GM21786 (cell line): ENCODE measurements around the gene SEMA4A.

Experiments used
- ATAC-seq: cut with Tn5 transposase; IDR thresholded peaks from one replicate; pipeline ENCODE4 v1.9.1; 2021; ENCODE audit not compliant: unreplicated experiment

SEMA4A gene

DNA sequence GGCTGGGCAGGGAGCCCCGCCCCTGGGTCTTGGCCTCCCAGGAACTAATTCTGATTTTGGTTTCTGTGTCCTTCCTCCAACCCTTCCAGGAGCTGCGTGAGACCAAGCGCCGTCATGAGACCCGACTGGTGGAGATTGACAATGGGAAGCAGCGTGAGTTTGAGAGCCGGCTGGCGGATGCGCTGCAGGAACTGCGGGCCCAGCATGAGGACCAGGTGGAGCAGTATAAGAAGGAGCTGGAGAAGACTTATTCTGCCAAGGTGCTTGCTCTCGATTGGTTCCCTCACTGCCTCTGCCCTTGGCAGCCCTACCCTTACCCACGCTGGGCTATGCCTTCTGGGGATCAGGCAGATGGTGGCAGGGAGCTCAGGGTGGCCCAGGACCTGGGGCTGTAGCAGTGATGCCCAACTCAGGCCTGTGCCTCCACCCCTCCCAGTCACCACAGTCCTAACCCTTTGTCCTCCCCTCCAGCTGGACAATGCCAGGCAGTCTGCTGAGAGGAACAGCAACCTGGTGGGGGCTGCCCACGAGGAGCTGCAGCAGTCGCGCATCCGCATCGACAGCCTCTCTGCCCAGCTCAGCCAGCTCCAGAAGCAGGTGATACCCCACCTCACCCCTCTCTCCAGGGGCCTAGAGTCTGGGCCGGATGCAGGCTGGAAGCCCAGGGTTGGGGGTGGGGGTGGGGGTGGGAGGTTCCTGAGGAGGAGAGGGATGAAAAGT lies 18.5 kb upstream of the SEMA4A start:
- ATAC-seq: no peak

DNA sequence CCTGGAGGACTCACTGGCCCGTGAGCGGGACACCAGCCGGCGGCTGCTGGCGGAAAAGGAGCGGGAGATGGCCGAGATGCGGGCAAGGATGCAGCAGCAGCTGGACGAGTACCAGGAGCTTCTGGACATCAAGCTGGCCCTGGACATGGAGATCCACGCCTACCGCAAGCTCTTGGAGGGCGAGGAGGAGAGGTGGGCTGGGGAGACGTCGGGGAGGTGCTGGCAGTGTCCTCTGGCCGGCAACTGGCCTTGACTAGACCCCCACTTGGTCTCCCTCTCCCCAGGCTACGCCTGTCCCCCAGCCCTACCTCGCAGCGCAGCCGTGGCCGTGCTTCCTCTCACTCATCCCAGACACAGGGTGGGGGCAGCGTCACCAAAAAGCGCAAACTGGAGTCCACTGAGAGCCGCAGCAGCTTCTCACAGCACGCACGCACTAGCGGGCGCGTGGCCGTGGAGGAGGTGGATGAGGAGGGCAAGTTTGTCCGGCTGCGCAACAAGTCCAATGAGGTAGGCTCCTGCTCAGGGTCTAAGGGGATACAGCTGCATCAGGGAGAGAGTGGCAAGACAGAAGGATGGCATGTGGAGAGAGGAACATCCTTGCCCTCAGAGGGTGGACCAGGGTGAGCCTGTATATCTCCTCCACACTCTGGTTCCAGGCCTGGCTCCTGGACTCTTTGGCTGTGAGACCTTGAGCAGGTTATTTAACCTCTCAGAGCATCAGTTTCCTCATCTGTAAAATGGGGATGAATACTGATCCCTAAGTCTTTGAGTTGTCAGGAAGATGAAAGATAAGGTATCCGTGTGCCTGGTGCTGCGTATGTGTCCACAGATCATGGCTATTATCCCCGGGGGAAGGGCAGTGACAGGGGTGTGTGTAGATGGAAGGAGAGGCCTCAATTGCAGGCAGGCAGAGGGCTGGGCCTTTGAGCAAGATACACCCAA lies 17.2 kb upstream of the SEMA4A start:
- no peak for ATAC-seq

DNA sequence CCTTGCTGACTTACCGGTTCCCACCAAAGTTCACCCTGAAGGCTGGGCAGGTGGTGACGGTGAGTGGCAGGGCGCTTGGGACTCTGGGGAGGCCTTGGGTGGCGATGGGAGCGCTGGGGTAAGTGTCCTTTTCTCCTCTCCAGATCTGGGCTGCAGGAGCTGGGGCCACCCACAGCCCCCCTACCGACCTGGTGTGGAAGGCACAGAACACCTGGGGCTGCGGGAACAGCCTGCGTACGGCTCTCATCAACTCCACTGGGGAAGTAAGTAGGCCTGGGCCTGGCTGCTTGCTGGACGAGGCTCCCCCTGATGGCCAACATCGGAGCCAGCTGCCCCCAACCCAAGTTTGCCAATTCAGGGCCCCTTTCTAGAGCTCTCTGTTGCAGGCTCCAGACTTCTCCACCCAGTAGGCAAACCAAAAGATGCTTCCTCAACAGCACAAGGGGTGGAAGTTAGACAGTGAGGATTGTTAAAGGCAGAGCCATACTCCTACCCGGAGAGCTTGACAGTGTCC lies 16.4 kb upstream of the SEMA4A start:
- ATAC-seq: no peak

DNA sequence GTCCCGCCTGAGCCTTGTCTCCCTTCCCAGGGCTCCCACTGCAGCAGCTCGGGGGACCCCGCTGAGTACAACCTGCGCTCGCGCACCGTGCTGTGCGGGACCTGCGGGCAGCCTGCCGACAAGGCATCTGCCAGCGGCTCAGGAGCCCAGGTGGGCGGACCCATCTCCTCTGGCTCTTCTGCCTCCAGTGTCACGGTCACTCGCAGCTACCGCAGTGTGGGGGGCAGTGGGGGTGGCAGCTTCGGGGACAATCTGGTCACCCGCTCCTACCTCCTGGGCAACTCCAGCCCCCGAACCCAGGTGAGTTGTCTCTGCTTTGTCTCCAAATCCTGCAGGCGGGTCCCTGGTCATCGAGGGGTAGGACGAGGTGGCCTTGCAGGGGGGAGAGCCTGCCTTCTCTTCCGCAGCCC lies 14.9 kb upstream of the SEMA4A start:
- ATAC-seq: no peak

DNA sequence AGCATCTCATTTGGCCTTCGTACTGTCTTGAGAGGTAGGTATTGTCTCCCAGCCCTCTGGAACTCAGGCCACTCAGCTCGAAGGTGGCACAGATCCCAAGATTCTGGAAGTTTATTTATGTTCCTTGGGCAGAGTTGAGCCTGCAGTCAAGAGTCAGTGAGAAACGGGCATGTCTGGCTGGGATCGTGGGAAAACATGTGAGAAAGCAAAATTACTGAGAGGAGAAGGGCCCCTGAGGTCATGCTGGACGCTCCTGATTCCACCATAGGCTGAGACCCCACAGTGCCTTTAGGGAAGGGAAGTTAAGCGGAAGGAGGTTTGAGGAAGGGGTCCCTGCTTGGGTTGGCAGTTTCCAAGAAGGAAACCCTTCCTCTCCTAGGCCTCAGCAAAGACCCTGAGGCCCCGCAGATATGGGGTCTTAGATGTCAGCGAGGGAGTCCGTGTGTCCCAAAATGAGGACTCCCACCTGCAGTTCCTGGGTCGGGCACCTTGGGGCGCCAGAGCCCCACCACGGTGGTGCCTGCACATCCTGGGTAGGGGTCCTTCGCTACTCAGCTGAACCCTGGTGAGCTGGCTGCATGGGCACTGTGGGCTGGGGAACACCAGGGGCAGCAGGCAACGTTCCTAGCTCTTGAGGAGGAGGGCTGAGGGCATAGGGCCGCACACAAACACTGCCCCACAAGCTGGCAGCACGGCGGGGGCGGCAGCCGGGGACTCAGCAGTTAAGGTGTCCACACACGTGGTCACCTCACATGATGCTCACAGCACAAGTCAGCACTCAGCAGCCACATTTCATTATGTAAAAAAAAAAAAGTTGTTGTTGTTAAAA lies 12.3 kb upstream of the SEMA4A start:
- ATAC-seq: no peak

DNA sequence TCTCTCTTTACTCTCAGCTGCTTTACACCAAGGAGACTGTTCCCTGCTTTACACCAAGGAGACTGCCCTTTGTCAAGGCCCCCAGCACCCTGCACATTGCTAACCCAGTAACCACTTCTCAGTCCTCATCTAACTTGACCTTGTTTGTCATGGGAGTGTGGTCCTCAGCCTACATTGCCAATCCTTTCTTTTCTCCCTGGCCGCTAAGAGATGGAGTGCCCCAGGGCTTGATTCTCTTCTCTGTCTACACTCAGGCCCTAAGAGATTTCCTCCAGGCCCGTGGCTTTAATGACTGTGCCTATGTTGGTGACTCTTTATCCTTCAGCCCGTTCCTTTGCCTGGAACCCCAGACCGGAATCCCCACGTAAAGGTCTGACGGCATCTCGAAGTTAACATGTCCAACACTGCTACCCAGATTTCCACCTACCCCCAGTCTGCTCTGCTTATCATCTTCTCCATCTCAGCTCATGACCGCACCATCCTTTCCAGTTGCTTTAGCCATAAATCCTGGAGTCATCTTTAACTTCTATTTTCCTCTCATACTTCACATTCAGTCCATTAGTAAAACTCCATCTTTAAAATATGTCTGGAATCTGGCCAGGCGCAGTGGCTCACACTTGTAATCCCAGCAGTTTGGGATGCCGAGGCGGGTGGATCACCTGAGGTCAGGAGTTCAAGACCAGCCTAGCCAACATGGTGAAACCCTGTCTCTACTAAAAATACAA lies 9.5 kb upstream of the SEMA4A start:
- no peak for ATAC-seq

DNA sequence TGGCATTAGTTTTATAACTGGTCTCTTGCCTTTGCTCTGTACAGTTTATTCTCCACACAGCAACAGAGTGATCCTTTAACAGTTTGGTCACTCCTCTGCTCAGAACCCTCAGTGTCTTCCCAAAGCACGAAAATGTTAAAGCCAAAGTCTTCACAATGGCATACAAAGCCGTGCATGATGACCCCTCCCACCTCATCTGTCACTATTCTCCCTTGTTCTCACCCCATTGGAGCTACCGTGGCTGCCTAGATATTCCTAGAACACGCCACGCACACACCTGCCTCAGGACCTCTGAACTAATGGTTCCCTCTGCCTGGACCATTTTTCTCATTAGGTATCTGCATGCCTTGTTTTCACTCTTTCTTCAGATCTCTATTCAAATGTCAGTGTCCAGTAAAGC lies 8.6 kb upstream of the SEMA4A start:
- no peak for ATAC-seq

DNA sequence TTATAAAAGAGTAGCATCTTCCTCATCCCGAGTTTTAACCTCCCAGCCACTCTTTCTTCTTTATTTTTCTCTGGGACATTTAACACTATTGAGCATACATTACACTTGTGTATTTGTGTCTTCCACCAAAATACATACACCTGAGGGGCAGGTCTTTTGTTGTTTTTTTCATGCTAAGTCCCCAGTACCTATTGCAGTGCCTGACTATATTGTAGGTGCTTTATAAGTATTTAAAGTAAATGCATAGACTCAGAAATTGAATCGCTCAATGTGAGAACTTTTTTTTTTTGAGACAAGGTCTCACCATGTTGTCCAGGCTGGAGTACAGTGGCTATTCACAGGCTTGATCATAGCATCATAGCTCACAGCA lies 7.8 kb upstream of the SEMA4A start:
- no peak for ATAC-seq

DNA sequence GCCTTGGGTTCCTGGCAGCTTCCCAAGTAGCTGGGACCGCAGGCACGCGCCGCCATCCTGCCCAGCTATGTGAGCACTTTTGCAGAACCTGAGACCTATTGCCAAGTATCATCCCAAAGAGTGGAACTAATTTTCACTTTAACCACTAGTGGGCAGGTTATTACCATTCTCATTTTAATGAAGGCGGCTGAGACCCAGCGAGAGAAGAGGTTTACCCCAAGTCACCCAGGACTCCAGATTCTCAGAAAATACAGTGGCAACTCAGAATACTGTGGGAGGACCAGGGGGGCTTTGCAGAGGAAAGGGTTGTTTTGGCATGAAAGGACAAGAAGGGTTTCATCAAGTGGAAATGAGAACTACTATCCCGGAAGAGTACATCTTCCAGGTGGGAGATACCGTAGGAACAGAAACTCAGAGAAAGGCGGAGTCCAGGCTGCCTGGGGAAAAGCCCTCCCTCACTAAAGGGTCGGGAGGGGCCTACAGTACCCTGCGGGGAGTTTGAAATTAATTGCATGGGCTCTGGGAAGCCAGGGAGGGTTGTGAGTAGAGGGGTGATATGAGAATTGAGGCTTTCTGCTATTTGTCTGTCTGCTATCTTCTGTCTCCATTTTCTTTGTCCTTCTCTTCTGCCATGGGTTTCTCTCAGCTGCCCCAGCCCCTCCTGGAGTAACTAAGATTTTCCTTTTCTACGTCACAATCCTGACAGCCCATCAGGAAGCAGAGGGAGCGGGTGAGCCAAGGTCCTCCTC lies 7.2 kb upstream of the SEMA4A start:
- ATAC-seq: no peak

DNA sequence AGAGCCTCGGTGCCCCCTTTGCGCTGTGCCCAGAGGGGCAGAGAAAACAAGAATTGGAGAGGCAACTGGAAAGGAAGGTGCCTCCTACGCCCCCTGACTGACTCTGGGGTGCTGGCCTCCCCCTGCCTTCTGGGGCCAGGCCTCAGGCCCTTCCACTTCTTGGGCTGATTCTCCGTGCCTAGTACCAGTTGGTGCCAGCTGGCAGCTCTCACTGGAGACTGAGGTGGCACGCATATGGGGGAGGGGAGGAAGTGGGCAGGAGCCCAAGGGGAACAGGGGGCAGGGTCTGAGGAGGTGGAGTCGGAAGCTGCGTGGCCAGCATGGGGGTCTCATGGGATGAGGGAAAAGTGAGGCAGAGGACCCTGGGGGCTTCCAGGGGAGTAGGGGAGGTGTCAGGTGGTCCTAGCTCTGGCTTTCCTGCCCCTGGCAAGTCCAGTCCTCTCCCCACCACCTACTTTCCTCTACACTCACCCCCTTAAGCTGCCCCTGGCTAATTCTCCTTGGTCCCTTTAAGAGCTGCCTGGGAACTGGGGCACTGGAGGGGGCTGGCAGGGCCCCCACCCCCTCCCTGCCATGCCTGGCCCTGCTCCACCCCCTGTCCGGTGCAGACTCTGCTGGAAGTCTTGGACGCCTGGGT lies 6.5 kb upstream of the SEMA4A start:
- no peak for ATAC-seq

DNA sequence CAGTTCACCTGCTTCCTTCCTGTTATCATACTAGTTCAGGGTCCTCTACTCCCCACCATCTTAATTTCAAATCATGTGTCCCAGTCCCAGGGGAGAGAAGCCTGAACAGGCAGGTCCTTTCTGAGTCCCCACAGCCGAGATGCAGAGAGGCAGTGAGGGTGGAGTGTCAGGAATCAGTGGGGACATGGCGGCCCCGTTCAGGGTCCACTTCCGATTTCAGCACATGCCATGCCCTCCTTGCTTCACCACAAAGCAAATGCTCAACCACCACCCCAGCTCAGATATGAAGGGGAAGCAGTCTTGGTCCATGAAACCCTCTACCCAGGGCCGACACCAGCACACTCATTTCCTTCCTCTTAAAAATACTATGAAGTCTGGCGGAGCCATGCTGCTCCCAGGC lies 5.2 kb upstream of the SEMA4A start:
- ATAC-seq: no peak

DNA sequence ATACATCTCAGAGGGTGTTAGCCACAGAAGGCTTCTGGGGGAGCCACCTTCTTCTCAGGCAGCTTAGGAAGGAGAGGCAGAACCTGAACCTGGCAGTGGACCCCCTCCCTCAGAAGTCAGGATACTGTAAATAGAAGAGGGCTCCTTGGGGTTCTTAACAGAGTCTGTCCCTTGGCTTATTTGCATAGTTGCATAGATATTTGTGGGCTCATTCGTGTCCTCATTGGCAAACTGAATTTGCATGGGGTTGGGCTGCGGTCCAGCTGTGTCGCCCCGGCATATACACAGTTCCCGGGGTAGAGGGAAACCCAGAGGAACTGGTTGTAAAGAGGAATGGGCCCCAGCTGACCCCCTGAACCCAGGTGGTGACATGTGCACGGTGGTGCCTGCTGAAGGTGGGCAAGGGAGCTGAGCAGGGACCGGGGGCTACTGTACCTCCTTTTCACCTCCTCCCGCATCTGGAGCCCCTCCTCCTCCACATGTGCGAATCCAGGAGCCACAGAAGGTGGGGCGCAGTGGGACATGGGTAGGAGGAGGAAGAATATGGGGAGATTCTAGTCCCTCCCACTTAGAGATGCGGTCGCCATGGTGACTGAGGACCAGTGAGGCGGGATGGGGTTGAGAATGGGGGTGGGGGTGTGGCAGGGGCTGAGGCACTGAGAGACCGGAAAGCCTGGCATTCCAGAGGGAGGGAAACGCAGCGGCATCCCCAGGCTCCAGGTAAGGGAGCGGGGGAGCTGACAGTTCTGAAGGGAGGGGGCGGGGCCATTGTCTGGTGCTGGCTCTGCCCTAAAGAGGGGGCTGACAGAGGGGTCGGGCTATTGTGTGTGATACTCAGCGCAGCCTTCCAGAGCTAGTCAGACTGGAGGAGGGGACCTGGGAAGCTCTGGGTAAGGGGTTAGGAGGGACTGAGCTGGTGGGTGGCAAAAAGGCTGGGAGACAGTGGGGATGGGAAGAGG lies 3.7 kb upstream of the SEMA4A start:
- peak; percentile 33 for ATAC-seq

DNA sequence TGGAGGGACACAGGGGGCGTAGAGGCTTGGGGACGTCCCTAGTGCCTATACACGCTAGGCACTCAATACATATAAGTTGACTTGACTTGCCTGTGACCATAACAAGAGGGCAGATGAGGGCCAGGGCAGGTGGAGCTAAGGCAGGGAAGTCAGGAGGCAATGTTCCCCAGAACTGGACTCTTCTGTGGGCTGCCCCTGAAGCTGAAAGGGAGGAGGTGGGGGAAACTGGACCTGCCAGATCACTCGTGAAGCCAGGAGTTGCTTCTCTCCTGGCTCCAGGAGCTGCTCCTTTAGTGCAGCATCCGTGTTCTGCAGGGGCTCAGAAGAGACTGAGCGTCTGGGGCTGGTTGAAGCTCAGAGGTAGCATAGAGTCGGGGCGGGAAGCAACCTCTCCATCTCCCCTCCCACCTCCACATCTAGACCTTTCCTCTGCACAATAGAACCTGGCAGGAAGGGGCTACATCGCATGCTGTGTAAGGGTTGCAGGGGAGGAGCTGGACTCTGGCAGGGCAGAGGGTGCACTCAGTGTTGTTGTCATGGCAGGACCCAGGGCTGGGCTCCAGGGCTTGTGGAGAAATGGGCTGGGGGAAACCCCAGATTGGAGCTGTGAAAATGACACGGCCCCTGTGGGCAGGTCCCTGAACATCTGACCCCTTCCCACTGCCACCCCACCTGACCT lies 2.9 kb upstream of the SEMA4A start:
- no peak for ATAC-seq

DNA sequence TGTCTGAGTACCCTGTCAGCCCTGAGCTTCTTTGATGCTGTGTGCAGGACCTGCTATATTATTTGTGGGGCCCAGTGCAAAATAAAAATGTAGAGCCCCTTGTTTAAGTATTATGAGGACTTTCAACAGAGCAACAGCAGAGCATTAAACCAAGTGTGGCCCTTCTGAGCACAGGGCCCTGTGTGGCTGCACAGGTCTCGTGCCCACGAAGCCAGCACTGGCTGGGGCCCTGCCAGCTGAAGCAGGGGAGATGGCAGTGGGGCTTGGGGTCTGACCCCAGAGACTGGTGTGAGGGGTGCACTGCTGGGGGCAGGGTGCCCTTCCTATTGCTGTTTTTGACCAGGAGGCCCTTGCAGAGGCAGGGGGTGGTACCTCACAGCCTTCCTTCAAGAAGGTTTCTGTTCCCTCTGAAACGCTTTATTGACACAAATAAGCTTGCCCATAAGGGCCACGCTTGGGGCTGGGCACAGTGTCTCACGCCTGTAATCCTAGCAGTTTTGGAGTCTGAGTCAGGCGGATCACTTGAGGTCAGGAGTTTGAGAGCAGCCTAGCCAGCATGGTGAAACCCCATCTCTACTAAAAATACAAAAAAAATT lies 2.2 kb upstream of the SEMA4A start:
- ATAC-seq: peak; percentile 33

DNA sequence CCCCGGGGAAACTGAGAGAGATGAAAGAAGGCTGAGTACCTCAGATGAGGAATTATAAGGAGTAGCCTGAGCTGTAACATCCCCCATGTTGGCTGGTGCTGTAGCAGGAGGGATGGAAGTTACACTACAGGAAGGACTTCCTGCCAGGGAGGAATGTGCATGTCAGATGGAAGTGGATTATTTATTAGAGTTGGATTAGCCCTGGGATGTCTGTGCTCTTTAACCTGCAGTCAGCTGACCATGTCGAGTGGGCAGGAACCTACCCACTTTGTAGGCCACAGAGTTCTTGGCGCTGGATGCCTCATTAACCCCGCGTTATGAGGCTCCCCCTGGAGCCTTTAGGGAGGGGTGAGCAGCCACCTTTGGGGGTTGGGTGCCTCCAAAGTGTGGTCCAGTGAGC lies 757 bp upstream of the SEMA4A start:
- ATAC-seq: no peak

DNA sequence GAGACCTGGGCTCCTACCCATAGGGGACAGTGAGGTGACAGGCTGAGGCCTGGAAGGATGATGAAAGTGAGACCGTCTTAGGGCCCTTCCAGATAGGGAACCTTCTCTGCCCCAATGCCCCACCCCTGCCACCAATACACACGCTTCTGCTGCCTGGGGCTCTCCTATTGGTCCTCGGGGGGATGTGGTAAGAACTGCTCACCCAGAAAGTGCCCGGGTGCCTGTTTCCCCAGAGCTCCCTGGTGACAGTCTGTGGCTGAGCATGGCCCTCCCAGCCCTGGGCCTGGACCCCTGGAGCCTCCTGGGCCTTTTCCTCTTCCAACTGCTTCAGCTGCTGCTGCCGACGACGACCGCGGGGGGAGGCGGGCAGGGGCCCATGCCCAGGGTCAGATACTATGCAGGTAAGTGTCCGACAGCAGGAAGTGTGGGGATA lies 948 bp downstream of the SEMA4A start:
- ATAC-seq: peak; percentile 54

DNA sequence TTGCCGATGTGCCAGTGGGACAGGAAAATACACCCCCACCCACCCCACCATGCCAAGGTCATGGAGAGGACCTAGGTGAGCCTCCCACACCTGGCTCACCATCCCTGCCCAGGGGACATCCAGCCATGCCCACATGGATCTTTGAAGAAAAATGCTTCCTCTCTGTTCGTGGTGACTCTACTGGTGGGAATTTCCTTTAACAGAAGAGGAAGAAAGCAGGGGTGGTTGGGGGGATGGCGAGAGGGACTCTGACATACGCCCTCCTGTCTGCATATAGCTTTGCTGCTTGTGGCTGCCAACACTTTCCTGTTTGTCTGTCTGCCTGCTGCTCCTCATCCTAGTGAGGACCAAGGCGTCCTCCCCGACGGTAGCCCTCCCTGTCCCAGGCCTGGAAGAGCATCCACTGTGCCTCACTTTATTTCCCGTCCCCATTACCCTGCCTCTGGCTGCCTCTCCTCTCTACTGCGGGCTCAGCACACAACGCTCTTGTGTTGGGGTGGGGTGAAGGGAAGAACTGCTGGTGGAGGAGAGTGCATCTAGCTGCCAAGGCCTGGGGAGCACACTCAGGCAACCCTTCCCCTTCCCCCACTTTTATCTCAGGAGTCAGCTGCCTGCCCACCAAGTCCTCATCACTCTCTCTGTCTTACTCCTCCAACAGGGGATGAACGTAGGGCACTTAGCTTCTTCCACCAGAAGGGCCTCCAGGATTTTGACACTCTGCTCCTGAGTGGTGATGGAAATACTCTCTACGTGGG lies 2.5 kb downstream of the SEMA4A start:
- no peak for ATAC-seq
